HepG2 (cell line): ENCODE data around the gene MLYCD. TPM values are rescaled to one million over a fixed set of nuclear protein-coding genes. Genes with fewer than 3 reads are reported as not detected.

ENCODE experiments used
- ATM ChIP-seq: fragments of 450-650 bp; IDR thresholded peaks from 2 replicates; pipeline ENCODE4 v1.7.1; 2017; ENCODE audit warnings: mild to moderate bottlenecking, borderline replicate concordance
- BRF2 ChIP-seq: sonication (generic); formaldehyde crosslinking; IDR thresholded peaks from 2 replicates; pipeline ENCODE4 v1.8.1; 2022; ENCODE audit warnings: mild to moderate bottlenecking, missing genetic modification reagents
- CHCHD3 ChIP-seq: sonication (generic); formaldehyde crosslinking; IDR thresholded peaks from 2 replicates; pipeline ENCODE4 v1.8.0; 2022; ENCODE audit warnings: mild to moderate bottlenecking, missing genetic modification reagents, moderate library complexity
- NFYB ChIP-seq: sonication (generic); formaldehyde crosslinking; IDR thresholded peaks from 2 replicates; pipeline ENCODE4 v1.4.0; 2020; ENCODE audit warnings: missing genetic modification reagents
- PHF20 ChIP-seq: sonication (generic); formaldehyde crosslinking; IDR thresholded peaks from 2 replicates; pipeline ENCODE4 v1.5.0; 2020; ENCODE audit warnings: mild to moderate bottlenecking, missing genetic modification reagents
- POLR2AphosphoS5 ChIP-seq: IDR thresholded peaks from 2 replicates; pipeline ENCODE4 v1.6.1; 2012; ENCODE audit warnings: low read depth, low read length
- PRDM10 ChIP-seq: sonication (generic); formaldehyde crosslinking; IDR thresholded peaks from 2 replicates; pipeline ENCODE4 v1.4.0; 2020; ENCODE audit warnings: low read depth, missing genetic modification reagents
- RBAK ChIP-seq: sonication (generic); formaldehyde crosslinking; IDR thresholded peaks from 2 replicates; pipeline ENCODE4 v1.5.1; 2020; ENCODE audit warnings: mild to moderate bottlenecking, missing genetic modification reagents
- SSRP1 ChIP-seq: IDR thresholded peaks from 2 replicates; pipeline ENCODE4 v1.6.1; 2016; ENCODE audit warnings: control low read depth
- TARDBP ChIP-seq: sonication (generic); formaldehyde crosslinking; IDR thresholded peaks from 2 replicates; pipeline ENCODE4 v1.8.0; 2022; ENCODE audit warnings: mild to moderate bottlenecking, missing genetic modification reagents
- TCF7L2 ChIP-seq: IDR thresholded peaks from 2 replicates; pipeline ENCODE4 v1.6.1; 2011; ENCODE audit warnings: mild to moderate bottlenecking, low read depth, low read length, moderate library complexity
- ZMYM4 ChIP-seq: sonication (generic); formaldehyde crosslinking; IDR thresholded peaks from 2 replicates; pipeline ENCODE4 v1.8.1; 2023; ENCODE audit warnings: mild to moderate bottlenecking, missing genetic modification reagents
- ZNF256 ChIP-seq: sonication (generic); formaldehyde crosslinking; conservative IDR thresholded peaks from 2 replicates; pipeline ENCODE4 v1.4.0; 2020; ENCODE audit warnings: missing genetic modification reagents
- ZNF350 ChIP-seq: sonication (generic); formaldehyde crosslinking; IDR thresholded peaks from 2 replicates; pipeline ENCODE4 v1.4.0; 2020; ENCODE audit warnings: mild to moderate bottlenecking, low read depth, missing genetic modification reagents, borderline replicate concordance
- ZNF354B ChIP-seq: sonication (generic); formaldehyde crosslinking; IDR thresholded peaks from 2 replicates; pipeline ENCODE4 v1.8.0; 2022; ENCODE audit warnings: mild to moderate bottlenecking, missing genetic modification reagents
- ZNF451 ChIP-seq: sonication (generic); formaldehyde crosslinking; IDR thresholded peaks from 2 replicates; pipeline ENCODE4 v1.5.0; 2020; ENCODE audit warnings: mild to moderate bottlenecking, missing genetic modification reagents
- ZNF558 ChIP-seq: sonication (generic); formaldehyde crosslinking; IDR thresholded peaks from 2 replicates; pipeline ENCODE4 v1.9.0; 2022; ENCODE audit warnings: mild to moderate bottlenecking, missing genetic modification reagents, borderline replicate concordance
- ZSCAN22 ChIP-seq: sonication (generic); formaldehyde crosslinking; IDR thresholded peaks from 2 replicates; pipeline ENCODE4 v1.4.0; 2020; ENCODE audit warnings: mild to moderate bottlenecking, missing genetic modification reagents
- polyA plus RNA-seq, 8 experiments: library from polyadenylated mRNA; depleted of rRNA in 3 of 8; stranded (reverse) in 7 of 8; unstranded in 1 of 8; fragments of >200 nt; fragmentation: Illumina TruSeq in 4 of 8; extraction: Trizol in 4 of 8; gene quantifications; 2 replicates each; pipeline versions ENCODE4 v1.2.1 to v1.2.3, GENCODE V29; 2011 to 2016; ENCODE audit warnings: low read depth in 4 of 8, missing spikeins in 1 of 8, mixed read lengths in 1 of 8; ENCODE audit not compliant: insufficient read depth in 1 of 8
- total RNA-seq, 5 experiments: library from RNA; depleted of rRNA; stranded (reverse); fragments of >200 nt; fragmentation: Illumina TruSeq; extraction: Trizol; gene quantifications; 2 replicates each; pipeline ENCODE4 v1.2.3, GENCODE V29; 2016; ENCODE audit warnings: low read depth in 1 of 5
- TF ChIP-seq, protein P1 (sequence below): sonication (generic); formaldehyde crosslinking; IDR thresholded peaks from 2 replicates; pipeline ENCODE4 v1.8.1; 2023; ENCODE audit warnings: mild to moderate bottlenecking, missing genetic modification reagents
- TF ChIP-seq, protein P2 (sequence below): sonication (generic); formaldehyde crosslinking; IDR thresholded peaks from 2 replicates; pipeline ENCODE4 v1.4.0; 2020; ENCODE audit warnings: missing genetic modification reagents, borderline replicate concordance

MLYCD gene
- total and polyA plus RNA-seq, 2 of the 13 experiments (the other 11 are each of a cell fraction or from before 2014, with no cell fraction given): 1.8 to 4.0 TPM

DNA sequence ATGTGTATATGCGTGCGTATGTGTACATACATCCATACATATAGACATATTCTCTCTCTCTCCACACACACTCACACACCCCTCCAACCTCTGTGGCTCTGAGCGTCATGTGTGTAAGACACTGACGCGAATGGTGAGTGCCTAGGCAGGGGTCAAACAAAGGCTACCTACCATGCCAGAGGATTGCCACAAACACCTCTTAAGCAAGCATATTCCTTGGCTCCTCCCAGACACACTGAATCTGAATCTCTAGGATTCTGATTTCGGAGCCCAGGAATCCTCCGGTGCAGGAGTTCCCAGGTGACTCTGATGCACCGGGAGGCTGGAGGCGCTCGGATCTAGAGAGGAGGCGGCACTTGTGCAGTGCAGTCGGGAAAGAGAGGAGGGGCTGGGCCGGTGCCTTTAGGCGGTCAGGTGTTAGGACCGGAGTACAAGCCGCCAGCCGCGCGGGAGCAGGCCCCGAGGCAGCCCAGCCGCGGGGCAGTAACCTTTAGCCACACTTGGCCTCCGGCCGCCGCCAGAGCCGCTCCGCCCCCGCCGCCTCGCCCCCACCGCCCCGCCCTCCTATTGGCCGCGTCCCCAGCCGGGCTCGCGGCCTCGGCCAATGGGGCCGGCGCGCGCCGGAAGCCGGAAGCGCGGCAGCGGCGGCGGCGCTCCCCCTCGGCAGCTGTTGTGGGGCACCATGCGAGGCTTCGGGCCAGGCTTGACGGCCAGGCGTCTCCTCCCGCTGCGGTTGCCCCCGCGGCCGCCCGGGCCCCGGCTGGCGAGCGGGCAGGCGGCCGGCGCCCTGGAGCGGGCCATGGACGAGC, at the start of gene MLYCD (continued):
- no peak for TF ChIP-seq ZNF350 (CRISPR knock-in tag)
- no peak for TF ChIP-seq CHCHD3
- 0 out of 2 replicates have a peak, but pooled peaks have one; percentile 73 for TF ChIP-seq ZNF558 (CRISPR knock-in tag)
- no peak; the same call in 1 of the 2 replicates for TF ChIP-seq TARDBP
- TF ChIP-seq NFYB: peak; percentile 72
- peak; percentile 45; the same call in 1 of the 2 replicates for TF ChIP-seq PHF20 (CRISPR knock-in tag)
- TF ChIP-seq ZMYM4 (CRISPR knock-in tag): peak; percentile 51
- TF ChIP-seq, protein P1, sequence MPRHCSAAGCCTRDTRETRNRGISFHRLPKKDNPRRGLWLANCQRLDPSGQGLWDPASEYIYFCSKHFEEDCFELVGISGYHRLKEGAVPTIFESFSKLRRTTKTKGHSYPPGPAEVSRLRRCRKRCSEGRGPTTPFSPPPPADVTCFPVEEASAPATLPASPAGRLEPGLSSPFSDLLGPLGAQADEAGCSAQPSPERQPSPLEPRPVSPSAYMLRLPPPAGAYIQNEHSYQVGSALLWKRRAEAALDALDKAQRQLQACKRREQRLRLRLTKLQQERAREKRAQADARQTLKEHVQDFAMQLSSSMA (CRISPR knock-in tag): peak; percentile 29; the same call in 1 of the 2 replicates
- TF ChIP-seq, protein P2, sequence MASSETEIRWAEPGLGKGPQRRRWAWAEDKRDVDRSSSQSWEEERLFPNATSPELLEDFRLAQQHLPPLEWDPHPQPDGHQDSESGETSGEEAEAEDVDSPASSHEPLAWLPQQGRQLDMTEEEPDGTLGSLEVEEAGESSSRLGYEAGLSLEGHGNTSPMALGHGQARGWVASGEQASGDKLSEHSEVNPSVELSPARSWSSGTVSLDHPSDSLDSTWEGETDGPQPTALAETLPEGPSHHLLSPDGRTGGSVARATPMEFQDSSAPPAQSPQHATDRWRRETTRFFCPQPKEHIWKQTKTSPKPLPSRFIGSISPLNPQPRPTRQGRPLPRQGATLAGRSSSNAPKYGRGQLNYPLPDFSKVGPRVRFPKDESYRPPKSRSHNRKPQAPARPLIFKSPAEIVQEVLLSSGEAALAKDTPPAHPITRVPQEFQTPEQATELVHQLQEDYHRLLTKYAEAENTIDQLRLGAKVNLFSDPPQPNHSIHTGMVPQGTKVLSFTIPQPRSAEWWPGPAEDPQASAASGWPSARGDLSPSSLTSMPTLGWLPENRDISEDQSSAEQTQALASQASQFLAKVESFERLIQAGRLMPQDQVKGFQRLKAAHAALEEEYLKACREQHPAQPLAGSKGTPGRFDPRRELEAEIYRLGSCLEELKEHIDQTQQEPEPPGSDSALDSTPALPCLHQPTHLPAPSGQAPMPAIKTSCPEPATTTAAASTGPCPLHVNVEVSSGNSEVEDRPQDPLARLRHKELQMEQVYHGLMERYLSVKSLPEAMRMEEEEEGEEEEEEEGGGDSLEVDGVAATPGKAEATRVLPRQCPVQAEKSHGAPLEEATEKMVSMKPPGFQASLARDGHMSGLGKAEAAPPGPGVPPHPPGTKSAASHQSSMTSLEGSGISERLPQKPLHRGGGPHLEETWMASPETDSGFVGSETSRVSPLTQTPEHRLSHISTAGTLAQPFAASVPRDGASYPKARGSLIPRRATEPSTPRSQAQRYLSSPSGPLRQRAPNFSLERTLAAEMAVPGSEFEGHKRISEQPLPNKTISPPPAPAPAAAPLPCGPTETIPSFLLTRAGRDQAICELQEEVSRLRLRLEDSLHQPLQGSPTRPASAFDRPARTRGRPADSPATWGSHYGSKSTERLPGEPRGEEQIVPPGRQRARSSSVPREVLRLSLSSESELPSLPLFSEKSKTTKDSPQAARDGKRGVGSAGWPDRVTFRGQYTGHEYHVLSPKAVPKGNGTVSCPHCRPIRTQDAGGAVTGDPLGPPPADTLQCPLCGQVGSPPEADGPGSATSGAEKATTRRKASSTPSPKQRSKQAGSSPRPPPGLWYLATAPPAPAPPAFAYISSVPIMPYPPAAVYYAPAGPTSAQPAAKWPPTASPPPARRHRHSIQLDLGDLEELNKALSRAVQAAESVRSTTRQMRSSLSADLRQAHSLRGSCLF (CRISPR knock-in tag): no peak
- TF ChIP-seq PRDM10 (CRISPR knock-in tag): no peak
- 0 out of 2 replicates have a peak, but pooled peaks have one; percentile 36 for TF ChIP-seq ZNF354B (CRISPR knock-in tag)
- no peak for TF ChIP-seq ZNF256
- no peak for TF ChIP-seq RBAK (CRISPR knock-in tag)
- TF ChIP-seq SSRP1: no peak
- no peak for TF ChIP-seq ATM
- peak; percentile 45; the same call in 1 of the 2 replicates for TF ChIP-seq POLR2AphosphoS5
- TF ChIP-seq BRF2 (CRISPR knock-in tag): no peak
- no peak for TF ChIP-seq ZNF451 (CRISPR knock-in tag)
- no peak for TF ChIP-seq TCF7L2
- no peak for TF ChIP-seq ZSCAN22
